Measurements from ENCODE around the gene RRN3. TPM values are rescaled to one million over a fixed set of nuclear protein-coding genes. Genes with fewer than 3 reads are reported as not detected.
"Not testable (repeated sequence)": the region's sequence is repeated elsewhere in the genome, so short reads cannot be mapped to it uniquely, and the experiment has no call there.

RRN3 gene
- total and polyA plus RNA-seq, 9 of the 15 experiments (the other 6 are each of a cell fraction or from before 2014, with no cell fraction given) = 22.2 to 49.5 (median 28.4) TPM

DNA sequence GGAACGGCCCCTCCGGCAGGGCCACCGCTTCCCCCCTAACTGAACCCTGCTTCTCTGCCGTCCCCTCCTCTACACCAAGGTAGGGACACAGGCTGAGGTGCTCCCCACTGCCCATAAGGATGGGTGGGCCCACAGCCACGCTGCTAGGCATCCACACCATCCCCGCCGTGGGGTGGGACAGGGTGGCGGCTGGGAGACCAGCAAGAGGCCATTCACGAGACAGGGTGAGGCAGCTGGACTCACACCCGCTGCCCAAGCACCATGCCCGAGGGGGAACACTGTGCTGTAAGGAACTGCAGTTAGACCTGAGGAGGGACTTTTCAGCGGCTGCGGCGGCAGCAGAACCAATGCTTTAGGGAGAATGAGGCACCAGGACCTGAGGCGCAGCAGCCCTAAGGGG is 47.5 kb upstream of the RRN3 start:
- H3K9ac ChIP-seq (ENCODE audit: insufficient read depth in 1 of 2, low read depth in 2 of 2, low read length in 2 of 2) = no peak overlapping the region
- no peak for DNase-seq (ENCODE audit: extremely low read depth in 1 of 4, low spot score in 3 of 4)
- intact Hi-C loops (cut with micrococcal nuclease) = no loop called here

DNA sequence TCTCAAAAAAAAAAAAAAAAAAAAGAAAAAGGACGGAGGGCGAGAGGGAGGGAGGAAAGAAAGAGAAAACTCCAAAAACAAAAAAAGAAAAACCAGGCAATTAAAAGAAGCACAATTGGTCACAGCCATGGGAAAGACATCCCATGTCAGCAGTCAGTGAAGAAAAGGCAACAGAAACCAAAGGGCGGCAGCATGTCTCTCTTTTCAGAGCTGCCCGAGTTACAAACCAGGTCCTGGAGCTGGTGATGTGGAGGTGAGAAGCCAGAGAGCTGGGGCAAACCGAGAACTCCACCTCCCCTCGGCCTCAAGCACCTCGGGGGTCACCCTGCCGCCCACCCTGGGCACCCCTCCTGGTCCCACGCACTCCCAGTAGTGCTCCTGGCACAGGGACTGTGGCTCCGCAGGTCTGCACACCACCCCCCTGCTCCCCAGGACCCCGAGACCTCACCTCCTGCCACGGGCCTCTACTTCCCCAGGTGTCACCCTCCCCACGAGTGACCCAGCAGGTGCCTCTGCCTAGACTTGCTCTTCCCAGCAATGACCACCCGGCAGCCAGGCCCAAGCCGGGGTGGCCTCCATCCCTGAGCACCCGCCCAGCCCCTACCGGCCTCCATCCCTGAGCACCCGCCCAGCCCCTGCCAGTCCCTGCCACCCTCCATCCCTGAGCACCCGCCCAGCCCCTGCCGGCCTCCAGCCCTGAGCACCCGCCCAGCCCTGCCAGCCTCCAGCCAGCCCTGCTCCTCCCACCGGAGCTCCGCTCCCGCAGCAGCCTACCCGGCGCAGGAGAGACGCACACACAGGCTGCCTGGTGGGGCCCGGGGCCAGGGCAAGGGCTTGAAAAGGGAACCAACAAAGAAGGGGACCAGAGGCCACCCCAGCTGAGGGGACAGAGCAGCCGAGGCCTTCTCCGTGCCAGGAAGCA is 46.6 kb upstream of the RRN3 start:
- POLR2A ChIA-PET = interaction anchor here (0.6 kb wide), 1 partner anchor 34 kb away, joined by 3 read pairs; no protein-coding TSS in a partner anchor
- Histone ChIP-seq H3K79me2 (ENCODE audit: control insufficient read depth, insufficient read depth, low read length) (peaks cover 12% of the 10 kb centered on the region), H3K4me1 (replicated peaks in 1 of 2; ENCODE audit: control insufficient read depth in 2 of 2, insufficient read depth in 2 of 2, low read length in 2 of 2) (peaks cover 0 to 40% of the 10 kb centered on the region in 2 experiments; a peak in 2 of 5 replicates)
- H3K9me1 ChIP-seq (ENCODE audit: control insufficient read depth, insufficient read depth, low read length); H4K20me1 ChIP-seq (replicated peaks; ENCODE audit: control insufficient read depth, insufficient read depth, low read length); H2AFZ ChIP-seq (ENCODE audit: low read depth, low read length); H3K27me3 ChIP-seq (ENCODE audit: control insufficient read depth in 2 of 2, insufficient read depth in 2 of 2, low read length in 2 of 2); CTCF ChIA-PET (ENCODE audit: low intra/inter-chr PET ratio); H3K36me3 ChIP-seq (ENCODE audit: control insufficient read depth, insufficient read depth, low read length); H3K4me2 ChIP-seq (ENCODE audit: insufficient read depth, low read length); H3K9me3 ChIP-seq (replicated peaks; ENCODE audit: control insufficient read depth, insufficient read depth, low read depth, low read length); BruUV-seq (replicated peaks); H3K27ac ChIP-seq (ENCODE audit: extremely low read depth, low read depth, low read length); H3K9ac ChIP-seq (ENCODE audit: insufficient read depth in 1 of 2, low read depth in 2 of 2, low read length in 2 of 2); in situ Hi-C loops (cut with MboI); intact Hi-C loops (cut with micrococcal nuclease); H3K4me3 ChIP-seq; DNase-seq (ENCODE audit: extremely low read depth in 1 of 4, low spot score in 3 of 4); ATAC-seq: not testable (repeated sequence)
- FAIRE-seq = peak; percentile 46
- 79% methylated on average over 17 of the region's 30 CpGs for WGBS (ENCODE audit: insufficient coverage, low coverage, missing lambda C conversion rate)

More for the DNA sequence above, 47.5 kb upstream of the RRN3 start:
- no peak for FAIRE-seq
- Histone ChIP-seq H3K4me1 (replicated peaks in 1 of 2; ENCODE audit: control insufficient read depth in 2 of 2, insufficient read depth in 2 of 2, low read length in 2 of 2) (peaks cover 0 to 49% of the 10 kb centered on the region in 2 experiments; a peak in 2 of 5 replicates), H3K4me2 (ENCODE audit: insufficient read depth, low read length) (no peak overlapping the region), H3K27ac (ENCODE audit: extremely low read depth, low read depth, low read length) (no peak overlapping the region), H3K79me2 (ENCODE audit: control insufficient read depth, insufficient read depth, low read length) (peaks cover 17% of the 10 kb centered on the region), H3K27me3 (ENCODE audit: control insufficient read depth in 2 of 2, insufficient read depth in 2 of 2, low read length in 2 of 2) (no peaks in the 10 kb centered on the region), H3K36me3 (ENCODE audit: control insufficient read depth, insufficient read depth, low read length) (no peaks in the 10 kb centered on the region), H4K20me1 (replicated peaks; ENCODE audit: control insufficient read depth, insufficient read depth, low read length) (no peaks in the 10 kb centered on the region), H3K9me3 (replicated peaks; ENCODE audit: control insufficient read depth, insufficient read depth, low read depth, low read length) (no peaks in the 10 kb centered on the region), H2AFZ (ENCODE audit: low read depth, low read length) (no peak overlapping the region), H3K9me1 (ENCODE audit: control insufficient read depth, insufficient read depth, low read length) (no peaks in the 10 kb centered on the region), H3K4me3 (no peak overlapping the region)
- POLR2A ChIA-PET = no interaction called here
- no peak for ATAC-seq
- CTCF ChIA-PET (ENCODE audit: low intra/inter-chr PET ratio) = no interaction called here
- BruUV-seq (replicated peaks) = no TSS peak
- in situ Hi-C loops (cut with MboI) = no loop called here
- TF ChIP-seq NCOA2 (IDR thresholded peaks at IDR 0.05; ENCODE audit: partially characterized antibody in 2 of 2) = no peak
- TF ChIP-seq MEF2D (tag; conservative IDR thresholded peaks at IDR 0.05; ENCODE audit: low read depth) = no peak
- no peak for TF ChIP-seq ZSCAN32 (CRISPR knock-in tag; IDR thresholded peaks at IDR 0.05)
- TF ChIP-seq ETS2 (tag; IDR thresholded peaks at IDR 0.05; ENCODE audit: borderline replicate concordance, poor library complexity, severe bottlenecking) = no peak
- TF ChIP-seq FUS (optimal IDR thresholded peaks at IDR 0.05; ENCODE audit: low read depth, low read length) = no peak
- TF ChIP-seq KLF16 (IDR thresholded peaks at IDR 0.05) = no peak
- no peak for TF ChIP-seq ZNF12 (CRISPR knock-in tag; IDR thresholded peaks at IDR 0.05)
- TF ChIP-seq ZNF766 (CRISPR knock-in tag; conservative IDR thresholded peaks at IDR 0.05) = no peak
- WGBS (ENCODE audit: insufficient coverage, low coverage, missing lambda C conversion rate) = 87% methylated on average over 7 of the region's 15 CpGs

DNA sequence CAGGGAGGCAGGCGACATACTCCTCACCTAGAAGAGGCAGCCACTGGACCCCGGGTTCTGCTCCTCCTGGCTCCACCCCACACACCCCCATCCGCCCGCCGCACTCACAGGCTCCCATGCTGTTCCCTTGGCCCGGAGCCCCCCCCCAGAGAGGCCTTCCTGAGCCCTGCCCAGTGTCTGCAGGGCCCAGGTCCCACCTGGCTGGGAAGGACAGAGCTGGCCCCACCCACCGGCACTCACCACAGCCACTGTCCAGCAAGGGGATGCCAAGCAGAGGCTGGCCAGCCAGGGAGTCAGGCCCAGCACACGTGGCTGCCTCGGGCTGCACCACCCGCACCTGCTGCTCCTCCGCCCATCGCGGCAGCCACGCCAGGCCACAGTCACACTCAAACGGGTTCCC is 43.4 kb upstream of the RRN3 start:
- H3K27me3 ChIP-seq (ENCODE audit: control insufficient read depth in 2 of 2, insufficient read depth in 2 of 2, low read length in 2 of 2); H3K4me3 ChIP-seq; H3K9me3 ChIP-seq (replicated peaks; ENCODE audit: control insufficient read depth, insufficient read depth, low read depth, low read length); CTCF ChIA-PET (ENCODE audit: low intra/inter-chr PET ratio); H3K79me2 ChIP-seq (ENCODE audit: control insufficient read depth, insufficient read depth, low read length); H3K9ac ChIP-seq (ENCODE audit: insufficient read depth in 1 of 2, low read depth in 2 of 2, low read length in 2 of 2); BruUV-seq (replicated peaks); POLR2A ChIA-PET; H4K20me1 ChIP-seq (replicated peaks; ENCODE audit: control insufficient read depth, insufficient read depth, low read length); intact Hi-C loops (cut with micrococcal nuclease); H3K36me3 ChIP-seq (ENCODE audit: control insufficient read depth, insufficient read depth, low read length); FAIRE-seq; H2AFZ ChIP-seq (ENCODE audit: low read depth, low read length); in situ Hi-C loops (cut with MboI); H3K27ac ChIP-seq (ENCODE audit: extremely low read depth, low read depth, low read length); H3K9me1 ChIP-seq (ENCODE audit: control insufficient read depth, insufficient read depth, low read length); H3K4me2 ChIP-seq (ENCODE audit: insufficient read depth, low read length); ATAC-seq; DNase-seq (ENCODE audit: extremely low read depth in 1 of 4, low spot score in 3 of 4): not testable (repeated sequence)
- no CpG with 5 or more reads among the region's 15 CpGs for WGBS (ENCODE audit: insufficient coverage, low coverage, missing lambda C conversion rate)
- peaks cover 0 to 17% of the 10 kb centered on the region in 2 experiments; a peak in 2 of 5 replicates for H3K4me1 ChIP-seq (replicated peaks in 1 of 2; ENCODE audit: control insufficient read depth in 2 of 2, insufficient read depth in 2 of 2, low read length in 2 of 2)
